Transverse colon (tissue), 4 donors: ENCODE measurements around the gene ARSK.

Source experiments
- POLR2A ChIP-seq: fragments of 450-650 bp; IDR thresholded peaks from one replicate; pipeline ENCODE4 v1.6.1; 2016; ENCODE audit warnings: antibody characterized with exemption, mild to moderate bottlenecking, moderate library complexity
- POLR2AphosphoS5 ChIP-seq, 3 donors: sonication (generic); formaldehyde crosslinking; IDR thresholded peaks; one replicate each; pipeline ENCODE4 v1.6.1; 2016; ENCODE audit warnings: antibody characterized with exemption in 3 of 3
- TF ChIP-seq, protein P1 (sequence below), 5 experiments: fragments of 200-600 bp in 3 of 5; fragments of 450-650 bp in 2 of 5; sonication (generic) in 3 of 5; IDR thresholded peaks; 1 replicate in 2 of 5; 2 replicates in 3 of 5; pipeline ENCODE4 v1.5.1; 2016 to 2017; ENCODE audit warnings: antibody characterized with exemption in 5 of 5, inconsistent platforms in 3 of 5, mild to moderate bottlenecking in 2 of 5, moderate library complexity in 1 of 5

DNA sequence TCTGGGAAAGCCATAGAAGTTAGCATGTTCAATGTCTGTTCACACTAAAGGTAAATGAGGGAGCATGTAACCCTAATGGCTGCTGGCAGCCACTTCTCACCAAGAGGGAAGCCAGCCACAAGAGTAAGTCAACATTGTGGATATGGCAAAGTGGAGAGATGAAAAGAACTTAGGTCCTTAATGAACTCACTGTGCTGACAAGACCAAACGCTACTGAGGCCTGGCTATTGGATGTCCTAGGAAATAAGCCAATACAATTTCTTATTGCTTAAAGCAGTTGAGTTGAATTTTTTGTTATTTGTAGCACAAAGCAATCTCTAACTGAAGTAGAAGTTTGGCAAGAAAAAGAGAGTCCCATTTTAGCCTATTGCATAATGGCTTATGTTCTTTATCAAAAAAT, 71.8 kb downstream of the ARSK start:
- TF ChIP-seq, protein P1, sequence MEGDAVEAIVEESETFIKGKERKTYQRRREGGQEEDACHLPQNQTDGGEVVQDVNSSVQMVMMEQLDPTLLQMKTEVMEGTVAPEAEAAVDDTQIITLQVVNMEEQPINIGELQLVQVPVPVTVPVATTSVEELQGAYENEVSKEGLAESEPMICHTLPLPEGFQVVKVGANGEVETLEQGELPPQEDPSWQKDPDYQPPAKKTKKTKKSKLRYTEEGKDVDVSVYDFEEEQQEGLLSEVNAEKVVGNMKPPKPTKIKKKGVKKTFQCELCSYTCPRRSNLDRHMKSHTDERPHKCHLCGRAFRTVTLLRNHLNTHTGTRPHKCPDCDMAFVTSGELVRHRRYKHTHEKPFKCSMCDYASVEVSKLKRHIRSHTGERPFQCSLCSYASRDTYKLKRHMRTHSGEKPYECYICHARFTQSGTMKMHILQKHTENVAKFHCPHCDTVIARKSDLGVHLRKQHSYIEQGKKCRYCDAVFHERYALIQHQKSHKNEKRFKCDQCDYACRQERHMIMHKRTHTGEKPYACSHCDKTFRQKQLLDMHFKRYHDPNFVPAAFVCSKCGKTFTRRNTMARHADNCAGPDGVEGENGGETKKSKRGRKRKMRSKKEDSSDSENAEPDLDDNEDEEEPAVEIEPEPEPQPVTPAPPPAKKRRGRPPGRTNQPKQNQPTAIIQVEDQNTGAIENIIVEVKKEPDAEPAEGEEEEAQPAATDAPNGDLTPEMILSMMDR (IDR thresholded peaks at IDR 0.05), result no peak
- TF ChIP-seq POLR2A (no peak), POLR2AphosphoS5 (IDR thresholded peaks at IDR 0.05) (no peak)
